Measurements from ENCODE around the gene FOXP1. TPM values are rescaled to one million over a fixed set of nuclear protein-coding genes. Genes with fewer than 3 reads are reported as not detected.

FOXP1 gene
- total RNA-seq, 1 donor from 2014 or later: 71.3 TPM

- no peak overlapping the region for H3K27ac Mint-ChIP-seq (ENCODE audit: unreplicated experiment)
- TF ChIP-seq CTCF (IDR thresholded peaks at IDR 0.05; ENCODE audit: unreplicated experiment): no peak
- no peak overlapping the region for H3K4me3 Mint-ChIP-seq (ENCODE audit: unreplicated experiment)
- H3K9me3 Mint-ChIP-seq (ENCODE audit: unreplicated experiment): no peaks in the 10 kb centered on the region
- peaks cover 6% of the 10 kb centered on the region for H3K4me1 Mint-ChIP-seq (ENCODE audit: unreplicated experiment)
- no peak for DNase-seq (ENCODE audit: low spot score)
- no peaks in the 10 kb centered on the region for H3K27me3 Mint-ChIP-seq (ENCODE audit: unreplicated experiment)
- H3K36me3 Mint-ChIP-seq (ENCODE audit: low read depth, unreplicated experiment): no peaks in the 10 kb centered on the region
Measured at GRCh38 chr3:71504250-71505036, 79.1 kb downstream of the FOXP1 start.

GRCh38 chr3:71503525-71504249, 79.8 kb downstream of the FOXP1 start:
- Mint-ChIP-seq H3K27ac (ENCODE audit: unreplicated experiment) (no peak overlapping the region), H3K27me3 (ENCODE audit: unreplicated experiment) (no peaks in the 10 kb centered on the region), H3K4me1 (ENCODE audit: unreplicated experiment) (peaks cover 6% of the 10 kb centered on the region), H3K36me3 (ENCODE audit: low read depth, unreplicated experiment) (no peaks in the 10 kb centered on the region), H3K4me3 (ENCODE audit: unreplicated experiment) (no peak overlapping the region), H3K9me3 (ENCODE audit: unreplicated experiment) (no peaks in the 10 kb centered on the region)
- no peak for DNase-seq (ENCODE audit: low spot score)
- no peak for TF ChIP-seq CTCF (IDR thresholded peaks at IDR 0.05; ENCODE audit: unreplicated experiment)

DNA sequence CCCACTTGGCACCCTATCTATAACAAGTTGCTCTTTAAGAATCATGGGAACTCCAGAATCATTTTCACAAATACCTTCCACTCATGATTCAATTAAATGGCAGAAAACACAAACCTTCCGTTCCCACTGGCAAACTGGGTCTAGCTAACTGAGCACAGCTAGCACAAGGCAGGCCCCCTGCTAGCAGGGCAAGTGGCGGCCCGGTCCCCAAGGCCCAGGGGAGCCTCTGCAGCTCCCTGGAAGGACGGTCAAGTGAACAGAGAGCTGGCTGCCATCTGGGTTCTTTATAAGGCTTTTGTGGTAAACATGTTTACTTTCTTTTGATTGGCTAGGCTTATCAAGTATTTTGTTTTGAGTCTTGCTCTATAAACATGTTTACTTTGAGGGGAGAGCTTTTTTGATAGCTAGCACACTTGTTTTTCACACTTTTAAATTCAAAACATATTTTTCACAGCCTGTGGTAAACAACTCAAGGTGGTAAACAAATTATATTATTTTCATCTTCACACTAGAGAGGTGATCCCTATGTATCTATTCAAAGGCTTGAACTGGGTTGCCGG, 81.4 kb downstream of the FOXP1 start:
- H3K4me1 Mint-ChIP-seq (ENCODE audit: unreplicated experiment): peaks cover 6% of the 10 kb centered on the region
- DNase-seq (ENCODE audit: low spot score): no peak
- no peaks in the 10 kb centered on the region for H3K27me3 Mint-ChIP-seq (ENCODE audit: unreplicated experiment)
- H3K36me3 Mint-ChIP-seq (ENCODE audit: low read depth, unreplicated experiment): no peaks in the 10 kb centered on the region
- no peak for TF ChIP-seq CTCF (IDR thresholded peaks at IDR 0.05; ENCODE audit: unreplicated experiment)
- H3K27ac Mint-ChIP-seq (ENCODE audit: unreplicated experiment): no peak overlapping the region
- no peak overlapping the region for H3K4me3 Mint-ChIP-seq (ENCODE audit: unreplicated experiment)
- H3K9me3 Mint-ChIP-seq (ENCODE audit: unreplicated experiment): no peaks in the 10 kb centered on the region

DNA sequence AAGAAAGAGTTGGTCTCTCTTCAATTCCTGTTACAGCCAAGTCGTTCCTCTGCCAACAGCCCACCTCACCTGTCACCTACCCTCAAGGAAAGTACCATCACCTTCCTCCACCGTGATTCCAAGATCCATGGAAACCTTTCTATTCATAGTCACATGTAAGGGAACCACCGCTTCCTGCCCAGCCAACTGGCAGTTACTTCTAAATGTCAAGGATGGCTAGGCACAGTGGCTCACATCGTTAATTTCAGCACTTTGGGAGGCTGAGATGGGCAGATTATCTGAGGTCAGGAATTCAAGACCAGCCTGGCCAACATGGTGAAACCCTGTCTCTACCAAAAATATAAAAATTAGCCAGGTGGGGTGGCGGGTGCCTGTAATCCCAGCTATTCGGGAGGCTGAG, 82.8 kb downstream of the FOXP1 start:
- TF ChIP-seq CTCF (IDR thresholded peaks at IDR 0.05; ENCODE audit: unreplicated experiment): no peak
- Mint-ChIP-seq H3K36me3 (ENCODE audit: low read depth, unreplicated experiment) (no peaks in the 10 kb centered on the region), H3K27me3 (ENCODE audit: unreplicated experiment) (peaks cover 1% of the 10 kb centered on the region), H3K27ac (ENCODE audit: unreplicated experiment) (no peak overlapping the region), H3K4me3 (ENCODE audit: unreplicated experiment) (no peak overlapping the region), H3K9me3 (ENCODE audit: unreplicated experiment) (no peaks in the 10 kb centered on the region), H3K4me1 (ENCODE audit: unreplicated experiment) (no peaks in the 10 kb centered on the region)
- no peak for DNase-seq (ENCODE audit: low spot score)
